HL-60 (cell line): ENCODE measurements around the gene TTC39B.

Experiments
- DNase-seq, 2 experiments: peaks; one replicate each; pipeline ENCODE4 v3.0.0-alpha.2; 2010 to 2020; ENCODE audit warnings: low read depth in 1 of 2, low spot score in 1 of 2
- H3K27ac ChIP-seq: fragments of 250-450 bp; sonication (Bioruptor Pico); replicated peaks from 2 replicates; pipeline ENCODE4 v1.5.1; 2020; ENCODE audit warnings: mild to moderate bottlenecking, moderate library complexity
- H3K27me3 ChIP-seq: fragments of 250-450 bp; sonication (Bioruptor Pico); 2 replicates; pipeline ENCODE4 v1.5.1; 2021; ENCODE audit warnings: mild to moderate bottlenecking, moderate library complexity; ENCODE audit not compliant: insufficient read depth, poor library complexity, severe bottlenecking
- H3K4me3 ChIP-seq: replicated peaks from 2 replicates; pipeline ENCODE4 v1.5.1; 2011; ENCODE audit warnings: mild to moderate bottlenecking, control low read depth, low read length; ENCODE audit not compliant: insufficient read depth
- GABPA ChIP-seq: IDR thresholded peaks from 2 replicates; pipeline ENCODE4 v1.6.1; 2012; ENCODE audit warnings: low read depth
- POLR2AphosphoS5 ChIP-seq: IDR thresholded peaks from 2 replicates; pipeline ENCODE4 v1.6.1; 2012; ENCODE audit warnings: low read depth
- SPI1 ChIP-seq: IDR thresholded peaks from 2 replicates; pipeline ENCODE4 v1.6.1; 2012; ENCODE audit warnings: low read depth, mild to moderate bottlenecking, borderline replicate concordance
- TF ChIP-seq, protein P1 (sequence below): IDR thresholded peaks from one replicate; pipeline ENCODE4 v1.5.1; 2011; ENCODE audit warnings: low read length, control low read depth, inconsistent platforms; ENCODE audit not compliant: insufficient read depth
- TF ChIP-seq, protein P2 (sequence below): IDR thresholded peaks from 2 replicates; pipeline ENCODE4 v1.6.1; 2012; ENCODE audit warnings: low read depth; ENCODE audit not compliant: insufficient replicate concordance

The TTC39B gene

DNA sequence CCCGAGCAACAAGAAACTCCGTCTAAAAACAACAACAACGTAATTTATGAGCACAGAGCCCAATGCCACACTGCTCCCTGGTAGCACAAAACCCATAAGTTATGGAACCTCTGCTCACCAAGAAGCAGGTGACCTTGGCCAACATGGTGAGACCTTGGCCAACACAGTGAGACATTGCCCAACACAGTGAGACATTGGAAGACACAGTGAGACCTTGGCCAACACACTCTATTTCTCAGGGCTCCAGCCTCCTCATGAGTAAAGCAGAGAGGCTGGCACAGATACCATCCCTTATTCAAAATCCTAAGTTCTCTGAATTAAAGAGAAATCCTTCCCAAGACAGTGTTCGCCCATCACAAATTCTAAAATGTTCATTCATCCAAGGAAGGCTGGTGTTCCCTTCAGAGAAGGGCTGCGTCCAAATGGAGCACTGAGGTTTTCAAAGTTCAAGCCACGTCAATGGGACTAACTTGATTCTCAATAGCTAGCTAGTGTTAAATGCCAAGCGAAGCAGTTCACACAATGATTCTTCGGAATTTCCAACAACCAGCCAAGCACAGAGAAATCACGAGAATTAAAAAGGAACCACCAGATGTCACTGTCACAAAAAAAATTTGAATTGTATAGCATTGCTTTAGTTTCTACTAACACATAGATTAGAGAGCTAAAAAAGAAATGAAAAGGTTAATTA, 29.5 kb downstream of the TTC39B start:
- Histone ChIP-seq H3K4me3 (no peak overlapping the region), H3K27me3 (no peaks in the 10 kb centered on the region), H3K27ac (no peak overlapping the region)
- no peak for TF ChIP-seq POLR2AphosphoS5
- no peak for DNase-seq

DNA sequence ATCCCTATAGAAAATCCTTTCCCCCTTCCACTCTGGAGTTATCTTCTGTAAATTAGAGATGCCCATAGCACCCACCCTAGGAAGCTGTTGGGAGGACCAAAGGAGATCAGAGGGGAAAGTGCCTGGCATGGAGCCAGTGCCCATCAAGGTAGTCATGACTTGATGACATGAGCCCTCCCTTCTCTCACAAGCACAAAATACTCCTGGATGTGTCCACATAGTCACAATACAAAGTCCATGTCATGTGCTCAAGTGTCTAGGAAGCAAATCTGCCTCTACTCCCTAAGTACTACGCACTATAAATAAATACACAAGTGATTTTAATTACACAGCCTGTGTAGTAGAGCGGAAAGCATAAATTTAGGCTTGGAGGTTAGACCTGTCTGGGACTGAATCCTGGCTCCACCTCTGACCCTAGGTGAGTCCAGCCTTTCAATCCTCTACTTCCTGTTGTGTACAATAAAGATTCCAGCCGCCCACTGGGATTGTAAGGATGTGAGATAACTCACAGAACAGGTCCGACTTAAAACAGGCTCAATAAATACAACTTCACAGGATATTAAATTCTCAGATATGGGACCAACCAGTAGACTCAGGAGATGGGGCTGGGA, 30.6 kb downstream of the TTC39B start:
- Histone ChIP-seq H3K27me3 (no peaks in the 10 kb centered on the region), H3K27ac (no peak overlapping the region), H3K4me3 (no peak overlapping the region)
- DNase-seq, result no peak
- TF ChIP-seq, protein P1, sequence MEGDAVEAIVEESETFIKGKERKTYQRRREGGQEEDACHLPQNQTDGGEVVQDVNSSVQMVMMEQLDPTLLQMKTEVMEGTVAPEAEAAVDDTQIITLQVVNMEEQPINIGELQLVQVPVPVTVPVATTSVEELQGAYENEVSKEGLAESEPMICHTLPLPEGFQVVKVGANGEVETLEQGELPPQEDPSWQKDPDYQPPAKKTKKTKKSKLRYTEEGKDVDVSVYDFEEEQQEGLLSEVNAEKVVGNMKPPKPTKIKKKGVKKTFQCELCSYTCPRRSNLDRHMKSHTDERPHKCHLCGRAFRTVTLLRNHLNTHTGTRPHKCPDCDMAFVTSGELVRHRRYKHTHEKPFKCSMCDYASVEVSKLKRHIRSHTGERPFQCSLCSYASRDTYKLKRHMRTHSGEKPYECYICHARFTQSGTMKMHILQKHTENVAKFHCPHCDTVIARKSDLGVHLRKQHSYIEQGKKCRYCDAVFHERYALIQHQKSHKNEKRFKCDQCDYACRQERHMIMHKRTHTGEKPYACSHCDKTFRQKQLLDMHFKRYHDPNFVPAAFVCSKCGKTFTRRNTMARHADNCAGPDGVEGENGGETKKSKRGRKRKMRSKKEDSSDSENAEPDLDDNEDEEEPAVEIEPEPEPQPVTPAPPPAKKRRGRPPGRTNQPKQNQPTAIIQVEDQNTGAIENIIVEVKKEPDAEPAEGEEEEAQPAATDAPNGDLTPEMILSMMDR, result no peak
- TF ChIP-seq, protein P2, sequence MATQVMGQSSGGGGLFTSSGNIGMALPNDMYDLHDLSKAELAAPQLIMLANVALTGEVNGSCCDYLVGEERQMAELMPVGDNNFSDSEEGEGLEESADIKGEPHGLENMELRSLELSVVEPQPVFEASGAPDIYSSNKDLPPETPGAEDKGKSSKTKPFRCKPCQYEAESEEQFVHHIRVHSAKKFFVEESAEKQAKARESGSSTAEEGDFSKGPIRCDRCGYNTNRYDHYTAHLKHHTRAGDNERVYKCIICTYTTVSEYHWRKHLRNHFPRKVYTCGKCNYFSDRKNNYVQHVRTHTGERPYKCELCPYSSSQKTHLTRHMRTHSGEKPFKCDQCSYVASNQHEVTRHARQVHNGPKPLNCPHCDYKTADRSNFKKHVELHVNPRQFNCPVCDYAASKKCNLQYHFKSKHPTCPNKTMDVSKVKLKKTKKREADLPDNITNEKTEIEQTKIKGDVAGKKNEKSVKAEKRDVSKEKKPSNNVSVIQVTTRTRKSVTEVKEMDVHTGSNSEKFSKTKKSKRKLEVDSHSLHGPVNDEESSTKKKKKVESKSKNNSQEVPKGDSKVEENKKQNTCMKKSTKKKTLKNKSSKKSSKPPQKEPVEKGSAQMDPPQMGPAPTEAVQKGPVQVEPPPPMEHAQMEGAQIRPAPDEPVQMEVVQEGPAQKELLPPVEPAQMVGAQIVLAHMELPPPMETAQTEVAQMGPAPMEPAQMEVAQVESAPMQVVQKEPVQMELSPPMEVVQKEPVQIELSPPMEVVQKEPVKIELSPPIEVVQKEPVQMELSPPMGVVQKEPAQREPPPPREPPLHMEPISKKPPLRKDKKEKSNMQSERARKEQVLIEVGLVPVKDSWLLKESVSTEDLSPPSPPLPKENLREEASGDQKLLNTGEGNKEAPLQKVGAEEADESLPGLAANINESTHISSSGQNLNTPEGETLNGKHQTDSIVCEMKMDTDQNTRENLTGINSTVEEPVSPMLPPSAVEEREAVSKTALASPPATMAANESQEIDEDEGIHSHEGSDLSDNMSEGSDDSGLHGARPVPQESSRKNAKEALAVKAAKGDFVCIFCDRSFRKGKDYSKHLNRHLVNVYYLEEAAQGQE, result no peak
- no peak for TF ChIP-seq GABPA
- TF ChIP-seq SPI1, result no peak
- TF ChIP-seq POLR2AphosphoS5, result no peak

DNA sequence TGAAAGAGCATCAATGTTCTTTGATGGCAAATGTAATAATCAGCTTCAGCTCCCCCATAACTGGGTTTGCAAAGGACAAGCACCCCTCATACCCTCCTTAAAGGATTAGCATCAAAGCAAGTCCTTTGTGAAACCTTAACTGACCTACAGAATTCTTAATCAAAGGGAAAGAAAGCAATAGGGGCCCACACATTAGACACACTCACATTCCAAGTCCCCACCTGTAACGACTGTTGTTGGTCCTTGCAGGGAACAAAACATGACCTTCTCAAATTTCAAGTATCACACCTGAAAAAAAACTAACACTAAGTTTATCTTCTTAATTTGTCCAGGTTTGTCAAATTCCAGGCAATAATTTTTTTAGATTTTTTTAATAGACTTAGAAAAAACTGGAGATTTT, 32.6 kb downstream of the TTC39B start:
- Histone ChIP-seq H3K27me3 (no peaks in the 10 kb centered on the region), H3K4me3 (no peak overlapping the region), H3K27ac (no peak overlapping the region)
- TF ChIP-seq POLR2AphosphoS5, result no peak
- TF ChIP-seq, protein P1, result no peak
- TF ChIP-seq, protein P2, result no peak
- no peak for TF ChIP-seq SPI1
- DNase-seq, result no peak

DNA sequence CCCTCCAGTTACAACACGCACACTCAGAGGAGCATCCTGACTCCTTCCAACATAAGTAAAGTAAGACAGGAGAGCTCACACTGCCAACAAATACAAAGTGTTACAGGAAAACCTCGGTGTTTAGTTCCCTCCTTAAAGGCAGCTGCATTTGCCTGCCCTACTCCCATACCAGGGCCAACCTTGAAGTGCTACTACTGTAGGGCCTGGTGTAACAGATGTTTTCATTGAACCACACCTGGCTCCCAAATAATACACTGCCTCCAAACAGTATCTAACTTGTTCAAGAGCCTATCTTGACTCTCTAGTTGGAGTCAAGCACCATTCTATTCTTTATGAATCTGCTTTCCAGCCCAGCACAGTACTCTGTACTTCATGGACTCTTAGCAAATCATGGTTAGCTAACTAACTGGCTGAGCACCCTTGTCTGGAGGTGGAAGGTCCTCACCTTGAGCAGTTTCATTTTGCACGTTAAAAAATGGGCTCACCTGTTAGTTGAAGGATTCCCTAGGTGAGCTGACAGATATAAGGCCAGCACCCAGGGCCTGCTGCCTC, 34.6 kb downstream of the TTC39B start:
- DNase-seq, result no peak
- no peaks in the 10 kb centered on the region for H3K27me3 ChIP-seq
- TF ChIP-seq SPI1 (no peak), GABPA (no peak), POLR2AphosphoS5 (no peak)
- TF ChIP-seq, protein P1, result no peak
- TF ChIP-seq, protein P2, result no peak
- no peak overlapping the region for H3K4me3 ChIP-seq
- no peak overlapping the region for H3K27ac ChIP-seq
